Measurements from ENCODE around the gene L3MBTL3. TPM values are rescaled to one million over a fixed set of nuclear protein-coding genes. Genes with fewer than 3 reads are reported as not detected.

L3MBTL3 gene
- polyA plus RNA-seq, 2 of the 4 experiments (the other 2 are of a cell fraction), result 3.0 to 5.9 TPM

DNA sequence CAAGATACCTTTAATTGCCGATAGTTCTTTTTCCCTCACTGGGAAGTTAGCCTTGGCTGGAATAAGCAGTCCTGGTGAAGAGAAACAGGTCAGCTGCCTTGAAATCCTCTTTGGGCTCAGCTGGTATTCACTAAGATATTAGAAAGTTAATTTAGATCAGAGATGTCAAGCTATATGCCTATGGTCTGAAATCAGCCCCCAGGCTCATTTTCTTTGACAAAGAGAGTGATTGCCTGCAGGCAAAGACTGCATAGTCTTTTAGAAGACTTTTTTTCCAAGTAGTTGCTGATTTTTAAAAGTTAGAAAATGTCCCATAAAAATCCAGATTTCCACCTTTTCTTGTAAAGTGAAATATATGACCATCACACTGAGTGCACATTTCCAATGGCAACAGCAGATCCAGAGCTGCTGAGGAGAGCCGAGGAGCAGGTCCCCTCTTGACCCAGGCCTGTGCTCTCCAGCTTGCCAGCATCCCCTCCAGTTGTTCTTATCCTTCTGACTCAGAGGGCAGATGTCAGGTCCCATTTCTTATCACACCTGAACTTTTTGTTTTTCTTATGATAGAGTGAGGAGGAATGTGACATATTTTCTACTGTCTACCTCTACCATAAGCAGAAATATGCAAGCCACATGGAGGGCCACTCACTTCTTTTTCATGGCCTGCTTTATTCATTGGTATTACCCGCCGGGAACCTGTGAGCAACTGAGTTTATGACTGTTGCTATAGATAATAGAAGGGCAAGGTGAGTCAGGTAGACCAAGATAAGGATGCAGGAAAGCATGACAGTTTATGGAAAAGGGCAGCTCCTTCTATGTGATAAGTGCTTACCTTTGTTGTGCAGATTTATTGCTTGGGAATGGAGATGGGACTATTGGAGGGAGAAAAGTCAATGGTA, 17.6 kb upstream of the L3MBTL3 start:
- DNase-seq (ENCODE audit: low read depth in 1 of 2, low spot score in 1 of 2) (no peak), ATAC-seq (no peak), FAIRE-seq (no peak)
- TF ChIP-seq, protein P1, sequence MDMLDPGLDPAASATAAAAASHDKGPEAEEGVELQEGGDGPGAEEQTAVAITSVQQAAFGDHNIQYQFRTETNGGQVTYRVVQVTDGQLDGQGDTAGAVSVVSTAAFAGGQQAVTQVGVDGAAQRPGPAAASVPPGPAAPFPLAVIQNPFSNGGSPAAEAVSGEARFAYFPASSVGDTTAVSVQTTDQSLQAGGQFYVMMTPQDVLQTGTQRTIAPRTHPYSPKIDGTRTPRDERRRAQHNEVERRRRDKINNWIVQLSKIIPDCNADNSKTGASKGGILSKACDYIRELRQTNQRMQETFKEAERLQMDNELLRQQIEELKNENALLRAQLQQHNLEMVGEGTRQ (IDR thresholded peaks at IDR 0.05), result no peak
- TF ChIP-seq HDAC2 (IDR thresholded peaks at IDR 0.05) (no peak), ZFP36 (IDR thresholded peaks at IDR 0.05; ENCODE audit: borderline replicate concordance, partially characterized antibody) (no peak), RARB (CRISPR knock-in tag; IDR thresholded peaks at IDR 0.05) (no peak), EHF (CRISPR knock-in tag; IDR thresholded peaks at IDR 0.05) (no peak), HEYL (CRISPR knock-in tag; IDR thresholded peaks at IDR 0.05) (no peak), KDM1A (IDR thresholded peaks at IDR 0.05; ENCODE audit: low read depth) (no peak), MAZ (IDR thresholded peaks at IDR 0.05; ENCODE audit: borderline replicate concordance, low read depth, low read length) (no peak), FOSB (CRISPR knock-in tag; IDR thresholded peaks at IDR 0.05) (no peak), EP300 (IDR thresholded peaks at IDR 0.05) (no peak), JUNB (IDR thresholded peaks at IDR 0.05) (no peak), NR3C1 (IDR thresholded peaks at IDR 0.05) (no peak)
- TF ChIP-seq, protein P2, sequence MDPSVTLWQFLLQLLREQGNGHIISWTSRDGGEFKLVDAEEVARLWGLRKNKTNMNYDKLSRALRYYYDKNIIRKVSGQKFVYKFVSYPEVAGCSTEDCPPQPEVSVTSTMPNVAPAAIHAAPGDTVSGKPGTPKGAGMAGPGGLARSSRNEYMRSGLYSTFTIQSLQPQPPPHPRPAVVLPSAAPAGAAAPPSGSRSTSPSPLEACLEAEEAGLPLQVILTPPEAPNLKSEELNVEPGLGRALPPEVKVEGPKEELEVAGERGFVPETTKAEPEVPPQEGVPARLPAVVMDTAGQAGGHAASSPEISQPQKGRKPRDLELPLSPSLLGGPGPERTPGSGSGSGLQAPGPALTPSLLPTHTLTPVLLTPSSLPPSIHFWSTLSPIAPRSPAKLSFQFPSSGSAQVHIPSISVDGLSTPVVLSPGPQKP (IDR thresholded peaks at IDR 0.05; ENCODE audit: low read depth, low read length), result no peak
- TF ChIP-seq, protein P3, sequence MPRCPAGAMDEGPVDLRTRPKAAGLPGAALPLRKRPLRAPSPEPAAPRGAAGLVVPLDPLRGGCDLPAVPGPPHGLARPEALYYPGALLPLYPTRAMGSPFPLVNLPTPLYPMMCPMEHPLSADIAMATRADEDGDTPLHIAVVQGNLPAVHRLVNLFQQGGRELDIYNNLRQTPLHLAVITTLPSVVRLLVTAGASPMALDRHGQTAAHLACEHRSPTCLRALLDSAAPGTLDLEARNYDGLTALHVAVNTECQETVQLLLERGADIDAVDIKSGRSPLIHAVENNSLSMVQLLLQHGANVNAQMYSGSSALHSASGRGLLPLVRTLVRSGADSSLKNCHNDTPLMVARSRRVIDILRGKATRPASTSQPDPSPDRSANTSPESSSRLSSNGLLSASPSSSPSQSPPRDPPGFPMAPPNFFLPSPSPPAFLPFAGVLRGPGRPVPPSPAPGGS (IDR thresholded peaks at IDR 0.05), result no peak
- no peaks in the 10 kb centered on the region for H3K4me1 ChIP-seq
- H3K9me3 ChIP-seq, result no peaks in the 10 kb centered on the region
- no peak overlapping the region for H3K4me2 ChIP-seq
- no peak overlapping the region for H3K4me3 ChIP-seq
- ChIA-PET CTCF (no interaction called here), POLR2A (no interaction called here)
- 51% methylated on average over 4 of the region's 4 CpGs for WGBS (ENCODE audit: missing lambda C conversion rate)
- no peak overlapping the region for H3K27ac ChIP-seq

DNA sequence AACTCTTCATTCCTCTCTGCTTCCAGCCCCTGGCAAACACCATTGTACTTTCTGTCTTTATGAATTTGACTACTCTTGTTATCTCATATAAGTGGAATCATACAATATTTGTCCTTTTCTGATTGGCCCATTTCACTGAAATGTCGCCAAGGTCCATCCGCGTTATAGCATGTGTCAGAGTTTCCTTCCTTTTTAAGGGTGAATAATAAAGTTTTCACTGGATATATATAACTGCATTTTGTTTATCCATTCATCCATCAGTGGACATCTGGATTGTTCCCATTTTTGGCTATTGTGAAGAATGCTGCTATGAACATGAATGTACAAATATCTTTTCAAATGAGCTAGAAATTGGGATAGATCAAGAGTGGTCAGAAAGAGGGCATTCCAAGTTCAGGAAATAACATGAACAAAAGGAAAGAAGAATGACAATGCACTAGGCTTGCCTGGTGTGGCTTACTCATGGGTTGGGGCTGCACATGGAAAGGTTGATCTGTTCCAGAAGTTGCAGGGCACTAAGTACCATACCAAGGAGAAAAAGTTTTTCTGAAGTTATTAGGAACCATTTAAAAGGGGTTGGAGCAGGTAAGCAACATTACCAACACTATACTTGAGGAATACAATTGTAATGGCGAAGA, 10.0 kb upstream of the L3MBTL3 start:
- WGBS (ENCODE audit: missing lambda C conversion rate), result 64% methylated on average over 4 of the region's 4 CpGs
- POLR2A ChIA-PET, result no interaction called here
- DNase-seq (ENCODE audit: low read depth in 1 of 2, low spot score in 1 of 2) (no peak), FAIRE-seq (no peak), ATAC-seq (no peak)
- H3K4me1 ChIP-seq, result no peaks in the 10 kb centered on the region
- no peak overlapping the region for H3K4me2 ChIP-seq
- H3K4me3 ChIP-seq, result no peak overlapping the region
- H3K9me3 ChIP-seq, result no peaks in the 10 kb centered on the region
- CTCF ChIA-PET, result no interaction called here
- no peak overlapping the region for H3K27ac ChIP-seq
- no peak for TF ChIP-seq POLR2A (IDR thresholded peaks at IDR 0.05; ENCODE audit: low read length)
- TF ChIP-seq, protein P4, sequence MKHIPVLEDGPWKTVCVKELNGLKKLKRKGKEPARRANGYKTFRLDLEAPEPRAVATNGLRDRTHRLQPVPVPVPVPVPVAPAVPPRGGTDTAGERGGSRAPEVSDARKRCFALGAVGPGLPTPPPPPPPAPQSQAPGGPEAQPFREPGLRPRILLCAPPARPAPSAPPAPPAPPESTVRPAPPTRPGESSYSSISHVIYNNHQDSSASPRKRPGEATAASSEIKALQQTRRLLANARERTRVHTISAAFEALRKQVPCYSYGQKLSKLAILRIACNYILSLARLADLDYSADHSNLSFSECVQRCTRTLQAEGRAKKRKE (CRISPR knock-in tag; IDR thresholded peaks at IDR 0.05; ENCODE audit: low read depth), result no peak
- TF ChIP-seq RAD21 (conservative IDR thresholded peaks at IDR 0.05 in 1 of 2, IDR thresholded peaks at IDR 0.05 in 1 of 2), result no peak
- TF ChIP-seq HOXB13 (CRISPR knock-in tag; IDR thresholded peaks at IDR 0.05; ENCODE audit: low read depth), result no peak
- no peak for TF ChIP-seq CHD4 (IDR thresholded peaks at IDR 0.05; ENCODE audit: borderline replicate concordance)
- TF ChIP-seq, protein P5, sequence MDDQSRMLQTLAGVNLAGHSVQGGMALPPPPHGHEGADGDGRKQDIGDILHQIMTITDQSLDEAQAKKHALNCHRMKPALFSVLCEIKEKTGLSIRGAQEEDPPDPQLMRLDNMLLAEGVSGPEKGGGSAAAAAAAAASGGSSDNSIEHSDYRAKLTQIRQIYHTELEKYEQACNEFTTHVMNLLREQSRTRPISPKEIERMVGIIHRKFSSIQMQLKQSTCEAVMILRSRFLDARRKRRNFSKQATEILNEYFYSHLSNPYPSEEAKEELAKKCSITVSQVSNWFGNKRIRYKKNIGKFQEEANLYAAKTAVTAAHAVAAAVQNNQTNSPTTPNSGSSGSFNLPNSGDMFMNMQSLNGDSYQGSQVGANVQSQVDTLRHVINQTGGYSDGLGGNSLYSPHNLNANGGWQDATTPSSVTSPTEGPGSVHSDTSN (IDR thresholded peaks at IDR 0.05), result no peak
- TF ChIP-seq KDM5A (IDR thresholded peaks at IDR 0.05), result no peak
- TF ChIP-seq FOSB (CRISPR knock-in tag; IDR thresholded peaks at IDR 0.05), result no peak
- TF ChIP-seq, protein P6, sequence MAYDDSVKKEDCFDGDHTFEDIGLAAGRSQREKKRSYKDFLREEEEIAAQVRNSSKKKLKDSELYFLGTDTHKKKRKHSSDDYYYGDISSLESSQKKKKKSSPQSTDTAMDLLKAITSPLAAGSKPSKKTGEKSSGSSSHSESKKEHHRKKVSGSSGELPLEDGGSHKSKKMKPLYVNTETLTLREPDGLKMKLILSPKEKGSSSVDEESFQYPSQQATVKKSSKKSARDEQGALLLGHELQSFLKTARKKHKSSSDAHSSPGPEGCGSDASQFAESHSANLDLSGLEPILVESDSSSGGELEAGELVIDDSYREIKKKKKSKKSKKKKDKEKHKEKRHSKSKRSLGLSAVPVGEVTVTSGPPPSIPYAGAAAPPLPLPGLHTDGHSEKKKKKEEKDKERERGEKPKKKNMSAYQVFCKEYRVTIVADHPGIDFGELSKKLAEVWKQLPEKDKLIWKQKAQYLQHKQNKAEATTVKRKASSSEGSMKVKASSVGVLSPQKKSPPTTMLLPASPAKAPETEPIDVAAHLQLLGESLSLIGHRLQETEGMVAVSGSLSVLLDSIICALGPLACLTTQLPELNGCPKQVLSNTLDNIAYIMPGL (CRISPR knock-in tag; IDR thresholded peaks at IDR 0.05; ENCODE audit: borderline replicate concordance), result no peak

Data from A549 (cell line).